Activated T-helper 17 cell treated with anti-CD3 and anti-CD28 coated beads, Interleukin-2, amount 50 U/mL, for 72 hours (primary cell): ENCODE data around the gene GAK. TPM values are rescaled to one million over a fixed set of nuclear protein-coding genes. Genes with fewer than 3 reads are reported as not detected.

ENCODE experiments used
- ATAC-seq: fragments of 150-1000 bp; cut with Tn5 transposase; replicated peaks from 2 replicates; pipeline ENCODE4 v1.10.0; 2021; ENCODE audit warnings: mild to moderate bottlenecking, moderate library complexity
- H3K27ac Mint-ChIP-seq: one replicate; pipeline ENCODE4 v1.8.0; 2022; ENCODE audit warnings: mixed read lengths
- H3K27me3 Mint-ChIP-seq: one replicate; pipeline ENCODE4 v1.8.0; 2022; ENCODE audit warnings: mixed read lengths
- H3K36me3 Mint-ChIP-seq: one replicate; pipeline ENCODE4 v1.8.0; 2022; ENCODE audit warnings: low read depth, mild to moderate bottlenecking, mixed read lengths
- H3K4me1 Mint-ChIP-seq: one replicate; pipeline ENCODE4 v1.8.0; 2022; ENCODE audit warnings: mixed read lengths
- H3K4me3 Mint-ChIP-seq: one replicate; pipeline ENCODE4 v1.8.0; 2022; ENCODE audit warnings: mild to moderate bottlenecking, mixed read lengths
- H3K9me3 Mint-ChIP-seq: one replicate; pipeline ENCODE4 v1.8.0; 2022; ENCODE audit warnings: mixed read lengths
- total RNA-seq, 2 donors: library from RNA; stranded (reverse); gene quantifications; one replicate each; pipeline ENCODE4 v1.2.3, GENCODE V29; 2022

GAK gene
- total RNA-seq, 2 donors from 2014 or later, result 108 to 129 TPM

DNA sequence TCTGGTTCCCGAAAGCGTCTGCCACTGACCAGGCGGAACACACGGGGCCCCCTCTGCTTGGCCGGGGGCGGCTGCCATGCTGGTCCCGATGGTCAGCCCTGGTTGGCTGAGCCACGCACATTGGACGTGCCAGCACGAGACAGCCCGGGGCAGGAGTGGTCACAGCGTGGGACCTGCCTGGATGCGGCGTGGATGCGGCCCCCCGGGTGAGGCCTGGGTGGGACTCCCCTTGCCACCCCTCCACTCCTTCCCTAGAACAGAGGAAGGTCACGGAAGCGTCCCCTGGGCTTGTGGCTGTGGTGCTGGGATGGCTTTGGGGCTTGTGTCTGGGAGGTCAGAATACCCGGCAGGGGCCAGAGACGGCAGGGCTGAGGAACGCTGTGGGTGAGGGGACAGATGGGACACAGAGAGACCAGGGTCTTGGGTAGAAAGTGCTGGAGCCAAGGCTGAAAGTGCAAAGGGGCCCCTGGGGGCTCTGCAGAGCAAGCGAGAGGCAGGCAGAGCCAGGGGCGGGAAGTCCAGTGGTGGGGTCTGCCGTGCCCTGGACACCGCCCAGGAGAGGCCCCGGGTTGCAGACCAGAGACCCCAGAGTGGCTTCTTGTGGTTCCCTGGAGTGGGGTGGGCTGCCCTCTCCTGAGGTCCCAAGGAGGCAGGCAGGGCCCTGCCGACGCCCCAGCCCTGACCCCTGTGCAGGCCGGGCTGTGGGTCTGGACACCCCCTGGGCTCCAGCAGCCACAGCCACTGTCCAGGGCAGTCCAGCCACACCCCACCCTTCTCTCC, 97.6 kb downstream of the GAK start:
- H3K4me1 Mint-ChIP-seq, result peaks cover 2% of the 10 kb centered on the region
- H3K36me3 Mint-ChIP-seq, result no peaks in the 10 kb centered on the region
- H3K9me3 Mint-ChIP-seq, result peaks cover 3% of the 10 kb centered on the region
- H3K27ac Mint-ChIP-seq, result no peak overlapping the region
- H3K4me3 Mint-ChIP-seq, result no peak overlapping the region
- H3K27me3 Mint-ChIP-seq, result no peaks in the 10 kb centered on the region
- ATAC-seq, result no peak

- Mint-ChIP-seq H3K9me3 (peaks cover 3% of the 10 kb centered on the region), H3K4me3 (no peak overlapping the region), H3K4me1 (no peaks in the 10 kb centered on the region), H3K27me3 (no peaks in the 10 kb centered on the region), H3K27ac (no peak overlapping the region), H3K36me3 (no peaks in the 10 kb centered on the region)
- ATAC-seq, result no peak
Measured at GRCh38 chr4:833731-834367, 98.3 kb downstream of the GAK start.

DNA sequence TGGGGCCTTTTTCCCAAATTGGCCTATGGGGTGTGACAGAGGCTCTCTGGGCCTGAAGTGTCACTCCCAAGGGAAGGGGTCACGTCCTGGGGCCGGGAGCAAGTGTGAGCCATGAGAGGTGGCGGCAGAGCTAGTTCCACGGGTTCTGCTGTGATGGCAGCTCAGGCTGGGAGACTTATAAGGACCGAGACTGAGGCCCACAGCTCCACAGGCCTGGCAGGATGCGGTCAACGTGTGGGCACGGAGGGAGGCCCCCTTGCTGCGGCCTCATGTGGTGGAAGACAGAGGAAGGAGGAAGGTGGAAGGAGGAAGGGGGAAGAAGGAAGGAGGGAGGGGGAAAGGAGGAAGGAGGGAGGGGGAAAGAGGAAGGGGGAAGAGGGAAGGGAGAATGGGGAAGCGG, 99.0 kb downstream of the GAK start:
- no peaks in the 10 kb centered on the region for H3K36me3 Mint-ChIP-seq
- H3K4me3 Mint-ChIP-seq, result no peak overlapping the region
- H3K27ac Mint-ChIP-seq, result no peak overlapping the region
- peaks cover 2% of the 10 kb centered on the region for H3K27me3 Mint-ChIP-seq
- peaks cover 3% of the 10 kb centered on the region for H3K9me3 Mint-ChIP-seq
- H3K4me1 Mint-ChIP-seq, result no peaks in the 10 kb centered on the region
- peak; percentile 80 for ATAC-seq

- H3K36me3 Mint-ChIP-seq, result peaks cover 4% of the 10 kb centered on the region
- H3K27ac Mint-ChIP-seq, result no peak overlapping the region
- H3K27me3 Mint-ChIP-seq, result peaks cover 6% of the 10 kb centered on the region
- no peaks in the 10 kb centered on the region for H3K4me1 Mint-ChIP-seq
- no peak overlapping the region for H3K4me3 Mint-ChIP-seq
- no peak for ATAC-seq
- no peaks in the 10 kb centered on the region for H3K9me3 Mint-ChIP-seq
Measured at GRCh38 chr4:832536-832935, 99.6 kb downstream of the GAK start.

DNA sequence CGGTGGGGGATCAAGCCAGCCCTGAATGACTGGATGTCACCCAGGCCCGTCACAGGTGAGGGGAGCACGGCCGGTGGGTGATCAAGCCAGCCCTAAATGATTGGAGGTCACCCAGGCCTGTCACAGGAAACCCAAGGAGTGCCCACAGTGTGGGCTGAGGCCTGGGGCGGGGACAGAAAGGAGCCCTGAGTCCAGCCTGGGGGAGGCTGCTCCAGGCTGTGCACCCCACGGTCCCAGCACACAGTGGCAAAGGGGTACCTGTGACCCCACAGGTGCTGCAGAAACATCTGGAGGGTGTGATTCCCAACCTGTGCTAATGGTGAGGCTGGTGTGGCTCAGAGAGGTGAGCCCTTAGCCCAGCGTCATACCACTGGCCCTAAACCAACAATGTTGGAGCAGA, 100.0 kb downstream of the GAK start:
- peaks cover 7% of the 10 kb centered on the region for H3K36me3 Mint-ChIP-seq
- no peak overlapping the region for H3K4me3 Mint-ChIP-seq
- peaks cover 6% of the 10 kb centered on the region for H3K27me3 Mint-ChIP-seq
- H3K27ac Mint-ChIP-seq, result no peak overlapping the region
- no peaks in the 10 kb centered on the region for H3K4me1 Mint-ChIP-seq
- ATAC-seq, result no peak
- no peaks in the 10 kb centered on the region for H3K9me3 Mint-ChIP-seq

DNA sequence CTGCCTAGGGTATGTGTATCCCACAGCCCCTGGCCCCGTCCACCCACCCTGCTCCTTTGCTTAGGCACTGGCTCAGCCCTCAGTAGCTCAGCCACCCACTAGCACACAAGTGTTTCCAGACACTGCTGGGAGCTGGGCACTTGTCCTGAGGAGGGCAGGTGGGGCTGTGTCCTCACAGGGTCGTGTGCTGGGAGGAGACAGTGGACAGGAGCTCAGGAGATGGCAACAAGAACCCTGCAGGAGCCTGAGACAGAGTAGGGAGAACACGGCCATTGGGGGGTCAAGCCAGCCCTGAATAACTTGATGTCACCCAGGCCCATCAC, 100.7 kb downstream of the GAK start:
- Mint-ChIP-seq H3K27ac (no peak overlapping the region), H3K4me1 (no peaks in the 10 kb centered on the region), H3K36me3 (peaks cover 7% of the 10 kb centered on the region), H3K27me3 (peaks cover 6% of the 10 kb centered on the region), H3K4me3 (no peak overlapping the region), H3K9me3 (no peaks in the 10 kb centered on the region)
- no peak for ATAC-seq

GRCh38 chr4:830601-831482, 101.3 kb downstream of the GAK start:
- no peak overlapping the region for H3K4me3 Mint-ChIP-seq
- H3K27ac Mint-ChIP-seq, result no peak overlapping the region
- no peaks in the 10 kb centered on the region for H3K4me1 Mint-ChIP-seq
- H3K36me3 Mint-ChIP-seq, result peaks cover 7% of the 10 kb centered on the region
- peaks cover 6% of the 10 kb centered on the region for H3K27me3 Mint-ChIP-seq
- H3K9me3 Mint-ChIP-seq, result no peaks in the 10 kb centered on the region
- no peak for ATAC-seq

DNA sequence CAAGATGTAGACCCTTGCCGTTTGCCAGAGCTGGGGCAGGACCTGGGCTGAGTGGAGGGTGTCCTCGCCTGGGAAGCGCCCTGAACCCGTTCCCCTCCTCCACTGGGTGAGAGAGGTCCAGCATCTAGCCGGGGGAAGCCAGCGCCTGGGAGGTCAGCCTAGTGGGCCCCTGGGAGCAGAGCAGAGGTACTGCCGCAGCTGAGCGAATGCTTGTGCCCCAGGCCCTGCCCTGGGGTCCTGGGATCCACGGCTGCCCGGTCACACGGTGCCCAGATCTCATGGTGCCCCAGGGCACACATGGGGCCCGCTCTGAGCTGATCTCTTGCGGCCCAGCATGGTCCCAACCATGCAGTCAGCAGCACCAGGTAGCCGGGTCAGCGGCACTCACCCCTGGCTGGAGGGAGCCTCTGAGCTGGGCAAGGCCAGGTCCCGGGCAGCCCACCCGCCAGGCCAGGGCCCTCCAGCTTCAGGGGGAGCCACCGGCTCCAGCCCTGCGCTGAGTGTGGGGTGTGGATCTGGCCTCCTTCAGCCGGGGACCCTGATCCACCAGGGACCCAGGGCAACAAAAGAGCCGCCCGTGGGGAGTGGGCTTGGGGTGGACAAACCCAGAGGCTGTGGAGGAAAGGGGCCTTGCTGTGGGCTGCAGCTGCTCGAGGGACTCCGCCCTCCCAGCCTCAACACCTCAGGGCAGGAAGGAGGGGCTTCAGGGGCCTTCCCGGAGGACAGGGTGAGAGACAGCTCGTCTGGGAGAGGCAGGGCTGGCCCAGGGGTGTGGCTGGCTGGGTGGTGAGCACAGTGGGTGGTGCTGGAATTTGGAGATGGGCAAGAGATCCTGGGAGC, 102.1 kb downstream of the GAK start:
- Mint-ChIP-seq H3K9me3 (no peaks in the 10 kb centered on the region), H3K4me1 (no peaks in the 10 kb centered on the region), H3K27ac (no peak overlapping the region), H3K4me3 (no peak overlapping the region), H3K36me3 (peaks cover 7% of the 10 kb centered on the region), H3K27me3 (peaks cover 6% of the 10 kb centered on the region)
- ATAC-seq, result no peak

DNA sequence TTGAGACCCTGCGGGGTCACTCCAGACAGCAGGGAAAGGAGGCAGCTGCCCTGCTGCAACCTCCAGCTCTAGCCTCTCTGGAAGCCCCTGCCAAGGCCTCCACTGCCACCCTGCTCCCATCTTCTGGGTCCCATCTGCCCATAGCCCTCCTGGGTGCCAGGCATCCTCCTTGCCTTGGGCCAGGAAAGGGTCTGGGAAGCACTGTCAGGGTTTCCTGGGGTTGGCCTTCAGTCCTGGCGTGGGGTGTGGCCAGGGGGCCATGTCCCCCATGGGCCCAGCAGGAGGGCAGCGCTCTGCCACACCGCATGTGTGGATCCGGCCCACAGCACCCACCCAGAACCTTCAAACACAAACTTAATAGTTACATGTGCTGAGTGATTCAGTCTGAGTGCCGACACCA, 102.8 kb downstream of the GAK start:
- Mint-ChIP-seq H3K27ac (no peak overlapping the region), H3K4me1 (no peaks in the 10 kb centered on the region), H3K9me3 (no peaks in the 10 kb centered on the region), H3K27me3 (peaks cover 9% of the 10 kb centered on the region), H3K36me3 (peaks cover 7% of the 10 kb centered on the region), H3K4me3 (no peak overlapping the region)
- ATAC-seq, result no peak

DNA sequence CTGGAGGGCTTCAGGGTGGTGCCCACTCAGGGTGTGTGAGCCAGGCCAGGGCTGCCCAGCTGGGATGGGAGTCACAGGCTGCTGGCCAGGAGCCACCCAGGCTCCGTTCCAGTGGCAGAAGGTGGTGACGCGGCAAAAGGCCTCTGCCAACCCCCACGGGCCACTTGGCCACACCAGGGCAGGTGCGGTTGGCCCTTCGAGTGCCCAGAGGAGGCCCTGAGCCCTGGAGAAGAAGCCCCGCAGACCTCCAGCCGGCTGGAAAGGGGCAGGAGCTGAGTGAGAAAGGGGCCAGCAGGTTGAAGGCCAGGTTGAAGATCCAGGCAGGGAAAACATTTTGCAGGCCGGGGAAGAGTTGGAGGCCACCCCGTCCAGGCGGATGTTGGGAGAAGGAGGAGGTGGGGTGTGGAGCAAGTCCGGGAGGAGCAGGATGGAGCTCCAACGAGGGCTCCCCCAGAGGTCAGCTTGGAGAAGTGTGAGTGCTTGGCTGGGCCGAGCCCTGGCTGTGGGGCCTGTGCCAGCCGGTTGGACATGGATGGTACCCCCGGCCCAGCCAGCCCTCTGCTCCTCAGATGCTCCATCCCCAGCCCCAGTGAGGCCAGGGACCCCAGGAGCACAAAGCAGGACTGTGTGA, 103.4 kb downstream of the GAK start:
- Mint-ChIP-seq H3K27ac (no peak overlapping the region), H3K9me3 (no peaks in the 10 kb centered on the region), H3K36me3 (peaks cover 7% of the 10 kb centered on the region), H3K27me3 (peaks cover 10% of the 10 kb centered on the region), H3K4me3 (no peak overlapping the region), H3K4me1 (no peaks in the 10 kb centered on the region)
- ATAC-seq, result no peak

- H3K27me3 Mint-ChIP-seq, result peaks cover 14% of the 10 kb centered on the region
- peaks cover 7% of the 10 kb centered on the region for H3K36me3 Mint-ChIP-seq
- no peaks in the 10 kb centered on the region for H3K9me3 Mint-ChIP-seq
- peak overlapping the region; percentile 3 for H3K4me3 Mint-ChIP-seq
- no peak overlapping the region for H3K27ac Mint-ChIP-seq
- peak; percentile 32 for ATAC-seq
- H3K4me1 Mint-ChIP-seq, result no peaks in the 10 kb centered on the region
Measured at GRCh38 chr4:827209-828081, 104.7 kb downstream of the GAK start.

DNA sequence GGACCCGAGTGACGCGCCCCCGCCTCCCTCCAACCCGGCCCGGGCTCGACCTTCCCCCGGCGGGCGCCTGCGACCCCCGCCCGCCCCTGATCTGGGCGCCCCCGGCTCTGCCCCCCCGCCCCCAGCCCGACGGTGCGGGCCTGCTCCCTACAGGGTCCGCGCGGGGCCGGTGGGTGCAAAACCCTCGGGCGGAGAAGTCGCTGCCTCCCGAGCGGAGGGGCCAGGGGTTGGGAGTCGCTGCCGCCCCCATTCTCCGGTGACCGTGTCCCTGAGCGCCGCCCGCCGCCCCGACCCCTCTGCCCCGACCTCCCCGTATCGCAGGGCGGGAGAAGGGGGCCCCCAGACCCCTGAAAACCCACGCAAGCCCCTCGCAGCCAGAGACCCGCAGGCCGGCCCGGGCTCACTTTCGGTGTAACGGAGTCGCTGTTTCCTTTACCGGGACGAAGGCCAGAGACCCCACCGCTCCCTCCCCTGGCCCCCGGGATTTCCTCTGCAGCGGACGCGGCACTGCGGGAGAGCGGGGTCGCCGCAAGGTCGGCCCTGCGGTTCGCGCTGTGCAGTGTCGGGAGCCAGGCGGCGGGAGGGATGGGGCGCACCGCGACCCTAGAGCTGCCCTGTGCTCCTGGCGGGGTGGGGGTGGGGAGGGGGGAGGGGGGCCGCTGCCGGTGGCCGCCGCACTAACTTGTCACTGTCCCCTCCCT, 105.5 kb downstream of the GAK start:
- peak; percentile 18 for ATAC-seq
- H3K4me1 Mint-ChIP-seq, result no peaks in the 10 kb centered on the region
- H3K36me3 Mint-ChIP-seq, result peaks cover 7% of the 10 kb centered on the region
- peaks cover 22% of the 10 kb centered on the region for H3K27me3 Mint-ChIP-seq
- H3K9me3 Mint-ChIP-seq, result no peaks in the 10 kb centered on the region
- H3K4me3 Mint-ChIP-seq, result no peak overlapping the region
- no peak overlapping the region for H3K27ac Mint-ChIP-seq

- Mint-ChIP-seq H3K9me3 (no peaks in the 10 kb centered on the region), H3K4me3 (peak within 1 kb of the TSS; percentile 10), H3K27ac (no peak within 1 kb of the TSS), H3K36me3 (peaks cover 7% of the 10 kb centered on the region), H3K4me1 (no peaks in the 10 kb centered on the region), H3K27me3 (peaks cover 27% of the 10 kb centered on the region)
- no peak for ATAC-seq
Measured at GRCh38 chr4:825971-826330, 106.2 kb downstream of the GAK start, which contains the start of gene CPLX1. Gene CPLX1 (minus strand): TSS chr4:826129. CDS start chr4:824522, 1,607 bp downstream.
